H1 (cell line): Measurements from ENCODE around the gene CPNE4.

Experiments
- CREB1 ChIP-seq: IDR thresholded peaks from 2 replicates; pipeline ENCODE4 v1.6.1; 2012; ENCODE audit warnings: inconsistent platforms
- EZH2 ChIP-seq: fragments of 200-600 bp; sonication (generic); IDR thresholded peaks from 2 replicates; pipeline ENCODE4 v1.7.1; 2012; ENCODE audit warnings: low read depth, mild to moderate bottlenecking, moderate library complexity, low read length, inconsistent platforms; ENCODE audit not compliant: severe bottlenecking
- KDM1A ChIP-seq: fragments of 200-600, 300-600 bp; sonication (generic); IDR thresholded peaks from 2 replicates; pipeline ENCODE4 v1.7.1; 2016; ENCODE audit warnings: mild to moderate bottlenecking, low read length, borderline replicate concordance
- POLR2A ChIP-seq, 2 experiments: IDR thresholded peaks; 1 replicate in 1 of 2; 2 replicates in 1 of 2; pipeline ENCODE4 v1.6.1; 2011; ENCODE audit warnings: low read depth in 2 of 2, low read length in 2 of 2, mild to moderate bottlenecking in 2 of 2; ENCODE audit errors: control extremely low read depth in 1 of 2
- POLR2AphosphoS5 ChIP-seq: IDR thresholded peaks from 2 replicates; pipeline ENCODE4 v1.6.1; 2011; ENCODE audit warnings: low read depth, low read length
- RAD21 ChIP-seq, 2 experiments: IDR thresholded peaks in 1 of 2; conservative IDR thresholded peaks in 1 of 2; 2 replicates each; pipeline ENCODE4 v1.6.1; 2011; ENCODE audit warnings: low read depth in 2 of 2, low read length in 2 of 2, improper control_type of control experiment in 1 of 2, inconsistent platforms in 1 of 2, mild to moderate bottlenecking in 1 of 2, moderate library complexity in 1 of 2
- RXRA ChIP-seq: IDR thresholded peaks from 2 replicates; pipeline ENCODE4 v1.6.1; 2011; ENCODE audit warnings: low read depth, mild to moderate bottlenecking, low read length, moderate library complexity; ENCODE audit not compliant: insufficient read depth
- TF ChIP-seq, protein P1 (sequence below), 3 experiments: IDR thresholded peaks; 1 replicate in 2 of 3; 2 replicates in 1 of 3; pipeline versions ENCODE4 v1.5.1 to v1.6.1; 2011; ENCODE audit warnings: low read length in 3 of 3, mild to moderate bottlenecking in 3 of 3, inconsistent platforms in 2 of 3, low read depth in 1 of 3, moderate library complexity in 1 of 3; ENCODE audit not compliant: insufficient read depth in 1 of 3; ENCODE audit errors: control extremely low read depth in 1 of 3

GRCh38 chr3:131912255-131912654, 122.6 kb downstream of the CPNE4 start:
- no peak for TF ChIP-seq RAD21 (IDR thresholded peaks at IDR 0.05 in 1 of 2, conservative IDR thresholded peaks at IDR 0.05 in 1 of 2; ENCODE audit: low read depth in 2 of 2, low read length in 2 of 2)
- TF ChIP-seq EZH2: no peak
- TF ChIP-seq POLR2AphosphoS5: no peak
- TF ChIP-seq RXRA: no peak
- no peak for TF ChIP-seq POLR2A (IDR thresholded peaks at IDR 0.05; ENCODE audit: control extremely low read depth in 1 of 2, low read depth in 2 of 2, low read length in 2 of 2)
- no peak for TF ChIP-seq KDM1A
- TF ChIP-seq, protein P1, sequence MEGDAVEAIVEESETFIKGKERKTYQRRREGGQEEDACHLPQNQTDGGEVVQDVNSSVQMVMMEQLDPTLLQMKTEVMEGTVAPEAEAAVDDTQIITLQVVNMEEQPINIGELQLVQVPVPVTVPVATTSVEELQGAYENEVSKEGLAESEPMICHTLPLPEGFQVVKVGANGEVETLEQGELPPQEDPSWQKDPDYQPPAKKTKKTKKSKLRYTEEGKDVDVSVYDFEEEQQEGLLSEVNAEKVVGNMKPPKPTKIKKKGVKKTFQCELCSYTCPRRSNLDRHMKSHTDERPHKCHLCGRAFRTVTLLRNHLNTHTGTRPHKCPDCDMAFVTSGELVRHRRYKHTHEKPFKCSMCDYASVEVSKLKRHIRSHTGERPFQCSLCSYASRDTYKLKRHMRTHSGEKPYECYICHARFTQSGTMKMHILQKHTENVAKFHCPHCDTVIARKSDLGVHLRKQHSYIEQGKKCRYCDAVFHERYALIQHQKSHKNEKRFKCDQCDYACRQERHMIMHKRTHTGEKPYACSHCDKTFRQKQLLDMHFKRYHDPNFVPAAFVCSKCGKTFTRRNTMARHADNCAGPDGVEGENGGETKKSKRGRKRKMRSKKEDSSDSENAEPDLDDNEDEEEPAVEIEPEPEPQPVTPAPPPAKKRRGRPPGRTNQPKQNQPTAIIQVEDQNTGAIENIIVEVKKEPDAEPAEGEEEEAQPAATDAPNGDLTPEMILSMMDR (IDR thresholded peaks at IDR 0.05; ENCODE audit: control extremely low read depth in 1 of 3, insufficient read depth in 1 of 3, low read depth in 1 of 3, low read length in 3 of 3): no peak
- TF ChIP-seq CREB1: no peak
